GM19463 (cell line): ENCODE data around the gene RAB4B.
"Not testable (repeated sequence)": the region's sequence is repeated elsewhere in the genome, so short reads cannot be mapped to it uniquely, and the experiment has no call there.

Experiments used
- ATAC-seq: cut with Tn5 transposase; IDR thresholded peaks from one replicate; pipeline ENCODE4 v1.9.1; 2021; ENCODE audit warnings: mild to moderate bottlenecking, moderate library complexity; ENCODE audit not compliant: unreplicated experiment

RAB4B gene

DNA sequence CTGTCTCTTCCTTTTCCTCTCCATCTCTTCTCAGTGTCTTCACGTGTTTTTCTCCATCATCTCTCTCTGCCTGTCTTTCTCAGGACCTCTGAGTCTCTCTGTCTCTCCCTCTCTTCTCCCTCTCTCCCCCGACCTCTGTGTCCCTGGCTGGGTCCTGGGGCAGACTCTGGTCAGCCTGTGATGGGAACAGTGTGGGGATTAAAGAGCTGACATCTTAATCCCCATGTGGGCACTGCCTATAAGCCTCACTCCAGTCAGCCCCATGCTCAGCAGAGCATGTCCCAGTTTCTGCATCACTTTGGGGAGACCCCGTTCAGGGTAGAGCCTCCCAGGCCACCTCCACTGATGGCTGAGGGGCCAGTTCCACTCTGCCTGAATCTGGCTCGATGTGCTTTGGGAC lies 37.2 kb downstream of the RAB4B start:
- ATAC-seq: no peak

DNA sequence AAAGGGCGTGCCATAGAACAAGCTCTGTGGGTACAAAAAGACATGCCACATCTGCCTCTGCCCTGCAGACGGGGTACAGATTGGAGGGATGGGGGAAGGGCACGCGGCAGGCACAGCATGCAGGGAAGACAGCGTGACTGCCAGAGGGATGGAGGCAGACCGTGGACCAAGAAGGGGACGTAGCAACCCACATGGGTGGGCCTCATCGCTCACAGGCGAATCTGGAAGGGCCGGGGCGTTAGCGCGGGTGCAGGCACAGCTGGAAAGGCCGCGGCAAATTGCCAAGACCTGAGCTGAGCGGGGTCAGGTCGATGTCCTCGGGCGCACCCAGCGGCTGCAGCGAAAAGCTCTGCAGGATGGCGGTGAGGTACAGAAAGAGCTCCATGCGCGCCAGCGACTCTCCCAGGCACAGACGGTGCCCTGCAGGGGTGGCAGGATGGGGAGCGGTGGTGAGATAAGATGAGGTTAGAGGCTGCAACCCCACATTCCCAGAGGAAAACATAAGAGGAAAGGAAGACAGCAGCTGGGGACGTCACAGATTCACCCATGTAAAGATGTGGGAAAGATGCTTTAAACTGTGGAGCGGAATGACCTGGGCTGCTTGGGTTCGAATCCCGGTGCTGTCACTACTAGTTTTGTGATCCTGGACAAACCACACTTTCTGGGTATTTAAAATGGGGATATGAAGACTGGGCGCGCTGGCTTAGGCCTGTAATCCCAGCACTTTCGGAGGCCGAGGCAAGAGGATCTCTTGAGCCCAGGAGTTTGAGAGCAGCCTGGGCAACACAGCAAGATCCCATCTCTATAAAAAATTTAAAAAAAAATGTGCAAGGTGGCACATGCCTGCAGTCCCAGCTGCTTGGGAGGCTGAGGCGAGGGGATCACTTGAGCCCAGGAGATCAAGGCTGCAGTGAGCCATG lies 40.7 kb downstream of the RAB4B start:
- ATAC-seq: not testable (repeated sequence)

DNA sequence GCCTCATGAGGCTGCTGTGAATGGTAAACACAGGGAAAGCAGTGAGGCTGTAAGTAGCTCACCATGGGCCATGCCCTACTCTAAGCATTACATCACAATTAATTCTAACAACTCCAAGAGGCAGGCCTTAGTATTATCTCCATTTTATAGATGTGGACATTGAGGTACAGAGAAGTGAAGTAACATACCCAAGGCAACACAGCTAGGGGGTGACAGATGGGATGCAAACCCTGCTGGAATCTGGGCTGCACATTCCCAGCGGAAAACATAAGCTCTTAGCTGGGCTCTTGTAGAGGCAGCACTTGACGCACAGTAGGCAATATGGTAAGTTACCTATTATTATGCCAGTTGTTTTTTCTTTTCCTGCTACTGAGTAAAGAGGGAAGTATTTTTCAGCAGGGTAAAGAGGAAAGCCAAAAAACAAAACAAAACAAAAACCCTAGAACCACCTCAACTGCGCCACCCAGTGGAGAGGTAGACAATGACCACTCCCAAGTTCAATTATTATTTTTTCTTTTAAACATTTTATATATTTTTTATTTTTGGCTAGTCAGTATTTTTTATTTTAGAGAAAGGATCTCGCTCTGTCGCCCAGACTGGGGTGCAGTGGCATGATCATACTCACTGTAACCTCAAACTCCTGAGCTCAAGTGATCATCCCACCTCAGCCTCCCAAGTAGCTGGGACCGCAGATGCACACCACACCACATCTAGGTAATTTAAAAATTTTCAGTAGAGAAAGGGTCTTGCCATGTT lies 41.6 kb downstream of the RAB4B start:
- ATAC-seq: not testable (repeated sequence)

DNA sequence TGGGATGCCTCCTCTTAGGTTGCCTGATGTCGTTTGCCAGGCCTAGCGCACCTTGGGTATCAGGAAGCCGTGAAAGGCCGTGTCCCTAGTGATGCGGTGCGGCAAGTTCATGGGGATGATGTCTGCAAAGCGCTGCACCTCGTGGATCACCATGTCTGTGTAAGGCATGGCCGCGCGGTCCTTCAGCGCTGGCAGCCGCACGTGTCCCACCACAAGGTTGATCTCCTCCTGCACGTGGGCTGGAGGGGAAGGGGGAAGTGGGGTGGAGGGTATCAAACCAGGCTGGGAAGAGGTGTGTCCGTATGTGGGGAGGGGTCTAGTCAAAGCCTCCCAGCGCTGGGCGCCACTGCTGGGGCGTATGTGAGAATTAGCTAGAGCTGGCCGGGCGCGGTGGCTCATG lies 44.1 kb downstream of the RAB4B start:
- ATAC-seq: no peak

DNA sequence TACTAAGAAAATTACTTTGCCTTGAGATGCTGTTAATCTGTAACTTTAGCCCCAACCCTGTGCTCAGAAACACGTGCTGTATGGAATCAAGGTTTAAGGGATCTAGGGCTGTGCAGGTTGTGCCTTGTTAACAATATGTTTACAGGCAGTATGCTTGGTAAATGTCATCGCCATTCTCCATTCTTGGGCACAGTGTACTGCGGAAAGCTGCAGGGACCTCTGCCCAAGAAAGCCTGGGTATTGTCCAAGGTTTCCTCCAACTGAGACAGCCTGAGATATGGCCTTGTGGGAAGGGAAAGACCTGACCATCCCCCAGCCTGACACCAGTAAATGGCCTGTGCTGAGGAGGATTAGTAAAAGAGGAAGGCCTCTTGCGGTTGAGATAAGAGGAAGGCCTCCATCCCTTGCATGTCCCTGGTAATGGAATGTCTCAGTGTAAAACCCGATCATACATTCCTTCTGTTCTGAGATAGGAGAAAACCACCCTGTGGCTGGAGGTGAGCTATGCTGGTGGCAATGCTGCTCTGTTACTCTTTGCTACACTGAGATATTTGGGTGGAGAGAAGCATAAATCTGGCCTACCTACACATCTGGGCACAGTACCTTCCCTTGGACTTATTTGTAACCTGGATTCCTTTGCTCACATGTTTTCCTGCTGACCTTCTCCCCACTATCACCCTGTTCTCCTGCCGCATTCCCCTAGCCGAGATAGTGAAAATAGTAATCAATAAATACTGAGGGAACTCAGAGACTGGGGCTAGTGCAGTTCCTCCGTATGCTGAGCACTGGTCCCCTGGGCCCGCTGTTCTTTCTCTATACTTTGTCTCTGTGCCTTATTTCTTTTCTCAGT lies 44.9 kb downstream of the RAB4B start:
- ATAC-seq: not testable (repeated sequence)

DNA sequence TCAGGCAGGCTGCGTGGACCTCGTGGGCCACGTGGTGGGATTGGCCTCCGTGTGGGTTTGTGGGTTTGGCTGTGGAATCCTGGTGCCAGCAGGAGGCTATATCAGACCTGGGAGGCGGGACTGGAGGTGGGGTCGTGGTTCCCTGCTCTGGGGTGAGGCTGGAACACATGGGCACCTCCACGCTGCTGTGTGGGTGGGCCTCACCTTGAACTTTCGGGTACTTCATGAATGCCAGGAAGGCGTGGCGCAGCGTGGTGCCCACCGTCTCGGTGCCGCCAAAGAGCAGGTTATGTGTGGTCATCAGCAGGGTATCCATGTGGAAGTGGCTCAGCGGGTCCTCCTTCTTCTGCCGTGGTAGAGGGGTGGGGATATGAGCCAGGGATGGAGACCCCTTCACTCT lies 46.9 kb downstream of the RAB4B start:
- ATAC-seq: not testable (repeated sequence)

DNA sequence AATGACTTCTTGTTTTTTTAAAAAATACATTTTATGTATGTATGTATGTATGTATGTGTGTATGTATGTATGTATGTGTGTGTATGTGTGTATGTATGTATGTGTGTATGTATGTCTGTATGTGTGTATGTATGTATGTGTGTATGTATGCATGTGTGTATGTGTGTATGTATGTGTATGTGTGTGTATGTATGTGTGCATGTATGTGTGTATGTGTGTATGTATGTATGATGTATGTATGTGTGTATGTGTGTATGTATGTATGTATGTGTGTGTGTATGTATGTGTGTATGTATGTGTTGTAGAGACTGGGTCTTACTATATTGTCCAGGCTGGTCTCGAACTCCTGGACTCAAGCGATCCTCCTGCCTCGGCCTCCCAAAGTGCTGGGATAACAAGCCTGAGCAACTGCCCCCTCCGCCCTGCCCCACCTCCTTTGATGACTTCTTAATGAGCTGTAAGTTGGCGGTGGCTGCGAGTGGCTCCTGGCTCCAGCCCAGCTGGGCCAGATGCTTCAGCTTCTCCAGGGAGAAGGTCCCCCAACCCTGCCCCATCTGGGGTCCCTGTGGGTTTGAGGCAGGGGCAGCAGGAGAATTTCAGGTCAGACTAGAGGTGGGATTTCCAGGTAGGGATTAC lies 47.5 kb downstream of the RAB4B start:
- ATAC-seq: not testable (repeated sequence)

DNA sequence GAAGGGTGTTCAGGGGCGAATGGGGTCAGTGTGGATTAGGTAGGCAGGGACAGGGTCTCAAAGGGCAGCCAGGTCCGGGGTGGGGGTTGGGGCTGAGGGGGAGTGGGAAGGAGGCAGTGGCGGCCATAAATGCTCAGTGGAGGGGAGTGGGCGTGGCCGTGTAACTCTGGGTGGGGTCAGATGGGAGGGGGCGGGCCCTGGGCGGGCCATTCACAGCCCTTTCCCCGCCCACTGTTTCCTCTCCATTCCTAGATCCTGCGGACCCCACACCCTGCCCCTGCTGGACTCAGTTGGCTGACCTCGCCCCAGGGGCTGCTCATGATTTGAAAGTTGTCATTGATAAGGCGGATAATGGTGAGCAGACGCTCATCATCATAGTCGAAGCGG lies 48.3 kb downstream of the RAB4B start:
- ATAC-seq: not testable (repeated sequence)

DNA sequence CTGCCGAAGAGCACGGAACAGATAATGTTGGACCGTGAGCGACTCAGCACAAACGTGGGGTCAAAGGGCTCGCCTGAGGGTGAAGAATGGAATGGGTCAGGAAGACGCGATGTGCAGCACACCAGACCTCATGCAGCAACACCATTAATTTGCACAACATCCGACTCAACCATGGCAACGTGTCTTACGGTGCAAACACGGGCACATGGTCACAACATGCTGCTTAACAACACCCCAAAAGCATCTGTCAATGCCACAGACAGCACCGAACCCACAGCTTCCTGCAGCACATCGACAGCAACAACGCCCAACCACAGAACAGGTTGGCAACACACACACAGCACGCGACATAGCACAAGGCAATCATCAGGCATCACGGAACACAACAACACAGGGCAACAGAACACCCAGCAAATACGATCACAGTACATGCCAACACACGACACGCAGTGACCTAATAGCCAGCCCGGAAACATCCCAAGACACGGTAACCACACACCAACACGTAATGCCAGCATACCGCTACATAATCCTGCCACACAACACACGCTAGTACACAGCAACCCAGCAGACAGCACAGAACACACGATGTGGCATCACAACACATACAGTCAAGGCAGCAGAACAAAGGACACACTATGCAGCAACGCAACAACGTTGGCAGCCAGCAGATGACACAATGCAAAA lies 48.8 kb downstream of the RAB4B start:
- ATAC-seq: not testable (repeated sequence)

DNA sequence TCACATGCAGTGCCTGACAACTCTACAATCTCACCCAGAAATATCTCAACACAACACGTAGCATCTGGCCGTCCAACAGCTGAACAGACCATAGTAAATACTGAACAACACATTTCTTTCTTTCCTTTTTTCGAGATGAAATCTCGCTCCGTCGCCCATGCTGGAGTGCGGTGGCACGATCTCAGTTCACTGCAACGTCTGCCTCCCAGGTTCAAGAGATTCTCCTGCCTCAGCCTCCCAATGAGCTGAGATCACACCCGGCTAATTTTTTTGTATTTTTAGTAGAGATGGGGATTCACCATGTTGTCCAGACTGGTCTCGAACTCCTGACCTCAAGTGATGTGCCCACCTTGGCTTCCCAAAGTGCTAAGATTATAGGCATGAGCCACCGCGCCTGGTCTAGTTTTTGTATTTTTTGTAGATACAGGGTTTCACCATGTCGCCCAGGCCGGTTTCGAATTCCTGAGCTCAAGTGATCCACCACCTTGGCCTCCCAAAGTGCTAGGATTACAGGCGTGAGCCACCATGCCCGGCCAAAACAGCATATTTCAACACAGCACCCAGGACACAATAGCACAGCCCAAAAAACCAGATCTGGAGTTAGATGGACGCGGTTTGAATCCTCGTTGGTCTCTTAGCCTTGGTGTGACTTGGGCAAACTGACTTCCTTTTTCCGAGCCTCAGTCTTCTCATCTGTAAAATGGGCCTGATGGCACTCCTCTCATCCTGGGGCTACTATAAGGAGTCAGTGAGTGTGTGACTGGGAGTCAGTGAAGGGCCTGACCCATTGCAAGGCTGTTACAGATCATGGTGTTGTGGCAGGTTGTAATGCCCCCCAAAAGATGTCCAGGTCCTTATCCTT lies 49.6 kb downstream of the RAB4B start:
- no peak for ATAC-seq

DNA sequence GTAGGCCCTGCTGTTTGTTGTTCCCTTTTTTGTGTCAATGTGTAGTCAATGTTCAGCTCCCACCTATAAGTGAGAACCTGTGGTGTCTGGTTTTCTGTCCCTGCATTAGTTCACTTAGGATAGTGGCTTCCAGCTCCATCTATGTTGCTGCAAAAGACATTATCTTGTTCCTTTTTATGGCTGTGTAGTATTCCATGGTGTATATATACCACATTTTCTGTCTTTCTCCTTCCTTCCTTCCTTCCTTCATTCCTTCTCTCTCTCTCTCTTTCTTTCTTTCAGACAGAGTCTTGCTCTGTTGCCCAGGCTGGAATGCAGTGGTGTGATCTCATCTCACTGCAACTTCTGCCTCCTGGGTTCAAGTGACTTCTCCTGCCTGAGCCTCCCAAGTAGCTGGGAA lies 51.2 kb downstream of the RAB4B start:
- no peak for ATAC-seq

DNA sequence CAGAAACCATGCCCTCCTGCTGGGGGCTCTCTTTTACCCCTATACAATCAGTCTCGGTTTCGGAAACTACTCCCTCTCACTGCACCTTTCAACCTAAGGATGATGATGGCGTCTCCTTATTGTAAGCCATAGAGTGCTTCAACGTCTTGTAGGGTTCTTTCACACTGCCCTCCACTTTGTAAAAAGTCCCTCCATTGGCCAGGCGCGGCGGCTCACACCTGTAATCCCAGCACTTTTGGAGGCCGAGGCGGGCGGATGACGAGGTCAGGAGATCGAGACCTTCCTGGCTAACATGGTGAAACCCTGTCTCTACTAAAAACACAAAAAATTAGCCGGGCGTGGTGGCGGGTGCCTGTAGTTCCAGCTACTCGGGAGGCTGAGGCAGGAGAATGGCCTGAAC lies 52.7 kb downstream of the RAB4B start:
- ATAC-seq: not testable (repeated sequence)

DNA sequence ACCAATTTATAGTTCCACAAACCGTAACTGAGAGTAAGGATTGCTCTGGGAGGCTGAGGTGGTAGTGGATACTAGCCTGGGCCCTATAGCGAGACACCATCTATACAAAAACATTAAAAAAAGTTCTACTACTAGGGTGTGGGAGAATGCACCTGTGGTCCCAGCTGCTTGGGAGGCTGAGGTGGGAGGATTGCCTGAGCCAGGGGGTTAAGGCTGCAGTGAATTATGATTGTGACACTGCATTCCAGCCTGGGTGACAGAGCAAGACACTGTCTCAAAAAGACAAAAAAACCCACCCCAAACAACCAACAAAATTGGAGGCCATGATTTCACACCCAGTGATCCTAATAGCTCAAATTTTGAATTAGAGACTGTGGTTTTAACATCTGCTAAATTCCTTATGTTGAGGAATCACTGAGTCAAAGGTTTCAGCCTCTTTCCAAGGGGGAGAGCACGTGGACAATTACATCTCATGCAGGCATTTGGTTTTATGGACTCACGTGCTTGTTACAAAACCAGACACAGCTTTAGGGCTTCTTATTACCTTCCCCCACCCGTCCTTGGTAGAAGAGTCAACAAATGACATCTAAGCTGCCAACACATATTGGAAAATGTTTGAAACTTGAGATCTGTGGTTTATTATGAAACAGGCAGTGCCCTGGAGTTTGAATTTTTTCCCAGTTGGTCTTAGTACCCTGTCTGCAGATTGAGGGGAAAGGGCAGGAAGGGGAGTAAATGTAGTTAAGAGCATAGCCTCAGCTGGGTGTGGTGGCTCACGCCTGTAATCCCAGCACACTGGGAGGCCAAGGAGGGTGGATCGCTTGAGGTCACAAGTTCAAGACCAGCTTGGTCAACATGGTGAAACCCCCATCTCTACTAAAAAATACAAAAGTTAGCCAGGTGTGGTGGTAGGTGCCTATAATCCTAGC lies 53.7 kb downstream of the RAB4B start:
- ATAC-seq: no peak

DNA sequence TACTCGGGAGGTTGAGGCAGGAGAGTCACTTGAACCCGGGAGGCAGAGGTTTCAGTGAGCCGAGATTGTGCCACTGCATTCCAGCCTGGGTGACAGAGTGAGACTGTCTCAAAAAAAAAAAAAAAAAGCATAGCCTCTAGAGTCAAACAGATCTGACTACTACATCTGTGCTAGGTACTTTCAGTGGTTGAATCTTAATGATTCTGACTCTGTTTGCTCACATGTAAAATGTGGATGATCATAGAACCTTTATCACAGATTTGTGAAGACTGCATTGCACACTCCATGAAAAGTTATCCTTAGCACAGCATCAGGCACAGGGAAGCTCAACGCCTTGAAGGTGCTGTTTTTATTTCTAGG lies 54.4 kb downstream of the RAB4B start:
- not testable (repeated sequence) for ATAC-seq

DNA sequence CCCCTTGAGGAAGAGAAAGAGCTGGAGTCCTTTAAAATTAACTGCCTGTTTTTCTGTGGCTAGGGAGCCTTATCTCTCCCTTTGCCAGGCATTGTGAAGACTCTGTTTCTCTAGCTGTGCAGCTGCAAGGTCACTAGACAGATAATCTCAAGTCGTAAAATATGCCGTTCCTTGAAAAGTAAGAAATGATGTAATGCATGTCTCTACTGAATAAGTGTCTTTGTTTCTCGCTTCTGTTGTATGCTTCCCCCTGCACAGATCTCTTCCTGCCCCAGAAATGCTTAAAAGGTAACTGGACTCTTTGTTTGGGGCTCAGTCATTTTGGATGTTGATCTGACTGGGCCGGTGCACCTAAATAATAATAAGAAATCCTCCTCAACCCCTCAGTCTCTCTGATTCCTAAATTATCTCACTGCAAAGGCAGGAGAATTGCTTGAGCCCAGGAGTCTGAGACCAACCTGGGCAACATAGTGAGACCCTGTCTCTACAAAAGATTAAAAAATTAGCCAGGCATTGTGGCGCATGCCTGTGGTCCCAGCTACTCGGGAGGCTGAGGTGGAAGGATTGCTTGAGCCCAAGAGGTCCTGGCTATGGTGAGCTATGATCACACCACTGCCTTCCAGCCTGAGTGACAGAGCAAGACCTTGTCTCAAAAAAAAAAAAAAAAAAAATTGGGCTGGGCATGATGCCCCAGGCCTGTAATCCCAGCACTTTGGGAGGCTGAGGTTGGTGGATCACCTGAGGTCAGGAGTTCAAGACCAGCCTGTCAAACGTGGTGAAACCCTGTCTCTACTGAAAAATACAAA lies 55.9 kb downstream of the RAB4B start:
- ATAC-seq: not testable (repeated sequence)

DNA sequence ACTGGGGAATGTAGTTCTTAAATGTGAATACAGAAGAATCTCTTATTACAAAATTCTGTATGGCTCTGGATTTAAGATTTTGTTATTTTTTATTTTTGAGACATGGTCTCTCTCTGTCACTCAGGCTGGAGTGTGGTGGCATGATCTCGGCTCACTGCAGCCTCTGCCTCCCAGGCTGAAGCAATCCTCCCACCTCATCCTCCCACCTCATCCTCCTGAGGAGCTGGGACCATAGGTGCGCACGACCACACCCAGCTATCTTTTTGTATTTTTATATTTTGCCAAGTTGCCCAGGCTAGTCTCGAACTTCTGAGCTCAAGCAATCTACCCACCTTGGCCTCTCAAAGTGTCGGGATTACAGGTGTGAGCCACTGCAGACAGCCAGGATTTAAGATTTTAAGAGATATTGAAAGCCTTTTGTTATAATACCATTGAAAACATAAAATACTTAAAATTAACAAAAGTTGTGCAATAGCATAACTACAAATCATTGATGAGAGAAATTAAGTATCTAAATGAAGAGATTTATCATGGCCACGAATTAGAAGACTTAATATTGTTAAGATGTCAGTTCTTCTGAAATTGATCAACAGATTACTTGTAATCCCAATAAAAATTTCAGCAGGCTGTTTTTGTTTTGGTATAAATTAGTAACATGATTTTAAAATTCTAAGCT lies 58.8 kb downstream of the RAB4B start:
- no peak for ATAC-seq

DNA sequence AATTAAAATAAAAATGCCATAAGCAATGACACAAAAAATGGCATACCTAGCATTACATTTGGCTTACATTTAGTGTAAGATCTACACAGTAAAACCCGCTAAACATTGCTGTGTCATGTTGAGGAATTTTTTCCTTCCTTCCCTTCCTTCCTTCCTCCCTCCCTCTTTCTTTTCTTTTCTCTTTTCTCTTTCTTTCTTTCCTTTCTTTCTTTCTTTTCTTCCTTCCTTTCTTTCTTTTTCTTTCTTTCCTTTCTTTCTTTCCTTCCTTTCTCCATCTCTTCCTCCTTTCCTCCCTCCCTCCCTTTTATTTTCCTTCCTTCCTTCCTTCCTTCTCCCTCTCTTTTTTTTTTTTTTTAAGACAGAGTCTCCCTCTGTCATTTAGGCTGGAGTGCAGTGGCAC lies 60.4 kb downstream of the RAB4B start:
- ATAC-seq: not testable (repeated sequence)
